ENCODE data around the gene SMPD4.
A peak's percentile ranks its signal among the peaks of the same experiment; 100 is the strongest.
"Not testable (repeated sequence)": the region's sequence is repeated elsewhere in the genome, so short reads cannot be mapped to it uniquely, and the experiment has no call there.

GRCh38 chr2:130155956-130156623 is 25.3 kb downstream of the SMPD4 start:
- TF ChIP-seq CTCF (IDR thresholded peaks at IDR 0.05): peak in 2 of 4 experiments; percentile 36 to 57
- not testable (repeated sequence) for TF ChIP-seq POLR2A, POLR2AphosphoS5, EP300 (IDR thresholded peaks at IDR 0.05)

All from gastroesophageal sphincter (tissue), 3 donors.